Naive thymus-derived CD4-positive, alpha-beta T cell (primary cell): ENCODE measurements around the gene BEAN1. TPM values are rescaled to one million over a fixed set of nuclear protein-coding genes. Genes with fewer than 3 reads are reported as not detected.

Source experiments
- ATAC-seq: fragments of 150-1000 bp; cut with Tn5 transposase; 2 replicates; pipeline ENCODE4 v1.10.0; 2021; ENCODE audit warnings: mild to moderate bottlenecking, moderate library complexity
- CTCF ChIA-PET: fragments of 350-600 bp; sonication (Branson Sonifier 250); formaldehyde crosslinking; loops from one replicate; lab custom pipeline; 2021; ENCODE audit warnings: antibody characterized with exemption; lab: Charles Lee
- POLR2A ChIA-PET: fragments of 350-600 bp; sonication (Branson Sonifier 250); formaldehyde crosslinking; loops from one replicate; lab custom pipeline; 2021; ENCODE audit warnings: antibody characterized with exemption, inconsistent platforms; lab: Charles Lee
- DNase-seq, 9 donors: peaks; one replicate each; pipeline versions ENCODE4 v3.0.0 to v3.0.0-alpha.2; 2020 to 2022; ENCODE audit warnings: mixed read lengths in 1 of 9
- H3K27ac ChIP-seq: one replicate; pipeline ENCODE4 v1.7.0; 2013; ENCODE audit warnings: mild to moderate bottlenecking, low read depth, low read length, moderate library complexity
- H3K27me3 ChIP-seq, 2 donors: one replicate each; pipeline ENCODE4 v1.7.0; 2013; ENCODE audit warnings: low read length in 2 of 2, mild to moderate bottlenecking in 2 of 2, moderate library complexity in 2 of 2; ENCODE audit not compliant: control insufficient read depth in 2 of 2, insufficient read depth in 2 of 2
- H3K36me3 ChIP-seq, 3 experiments: 1 replicate in 2 of 3; 2 replicates in 1 of 3; pipeline ENCODE4 v1.7.0; 2013; ENCODE audit warnings: low read length in 3 of 3, mild to moderate bottlenecking in 3 of 3, moderate library complexity in 1 of 3; ENCODE audit not compliant: insufficient read depth in 3 of 3, control insufficient read depth in 2 of 3
- H3K4me1 ChIP-seq, 2 donors: one replicate each; pipeline ENCODE4 v1.7.0; 2013; ENCODE audit warnings: low read length in 2 of 2, mild to moderate bottlenecking in 2 of 2, moderate library complexity in 1 of 2; ENCODE audit not compliant: control insufficient read depth in 2 of 2, insufficient read depth in 2 of 2
- H3K4me3 ChIP-seq: 2 replicates; pipeline ENCODE4 v1.7.0; 2013; ENCODE audit warnings: mild to moderate bottlenecking, low read length
- H3K9me3 ChIP-seq, 3 experiments: 1 replicate in 2 of 3; 2 replicates in 1 of 3; pipeline ENCODE4 v1.7.0; 2013; ENCODE audit warnings: low read length in 3 of 3; ENCODE audit not compliant: control insufficient read depth in 2 of 3
- H3K27ac Mint-ChIP-seq, 9 donors: one replicate each; pipeline ENCODE4 v1.8.0; 2020 to 2022; ENCODE audit warnings: mixed read lengths in 9 of 9, mild to moderate bottlenecking in 8 of 9, moderate library complexity in 5 of 9, inconsistent platforms in 2 of 9
- H3K27me3 Mint-ChIP-seq, 5 donors: one replicate each; pipeline ENCODE4 v1.8.0; 2021 to 2022; ENCODE audit warnings: mixed read lengths in 5 of 5, mild to moderate bottlenecking in 1 of 5
- H3K36me3 Mint-ChIP-seq, 5 donors: one replicate each; pipeline ENCODE4 v1.8.0; 2020 to 2022; ENCODE audit warnings: mixed read lengths in 5 of 5, mild to moderate bottlenecking in 3 of 5, inconsistent platforms in 1 of 5
- H3K4me1 Mint-ChIP-seq, 7 donors: one replicate each; pipeline ENCODE4 v1.8.0; 2020 to 2022; ENCODE audit warnings: mixed read lengths in 7 of 7, mild to moderate bottlenecking in 3 of 7, inconsistent platforms in 1 of 7
- H3K4me3 Mint-ChIP-seq, 10 donors: one replicate each; pipeline ENCODE4 v1.8.0; 2020 to 2022; ENCODE audit warnings: mild to moderate bottlenecking in 10 of 10, mixed read lengths in 10 of 10, moderate library complexity in 6 of 10, inconsistent platforms in 2 of 10
- H3K9me3 Mint-ChIP-seq, 11 donors: one replicate each; pipeline ENCODE4 v1.8.0; 2020 to 2022; ENCODE audit warnings: mixed read lengths in 11 of 11, mild to moderate bottlenecking in 4 of 11, inconsistent platforms in 1 of 11, moderate library complexity in 1 of 11
- intact Hi-C, 2 donors: fragments of 100-400 bp; cut with micrococcal nuclease; formaldehyde crosslinking; loops; one replicate each; pipeline ENCODE4 v1.15.1; 2023
- polyA plus RNA-seq, 2 donors: library from polyadenylated mRNA; unstranded; fragments of 300-500 nt; fragmentation: Illumina TruSeq; gene quantifications; one replicate each; pipeline ENCODE4 v1.2.3, GENCODE V29; 2021
- total RNA-seq, 6 experiments: library from RNA in 5 of 6; stranded (reverse) in 5 of 6; gene quantifications; 1 replicate in 5 of 6; 2 replicates in 1 of 6; pipeline ENCODE4 v1.2.3 and lab custom pipeline; 2021 to 2026

Gene BEAN1
- total and polyA plus RNA-seq, 7 experiments from 2014 or later = not detected

DNA sequence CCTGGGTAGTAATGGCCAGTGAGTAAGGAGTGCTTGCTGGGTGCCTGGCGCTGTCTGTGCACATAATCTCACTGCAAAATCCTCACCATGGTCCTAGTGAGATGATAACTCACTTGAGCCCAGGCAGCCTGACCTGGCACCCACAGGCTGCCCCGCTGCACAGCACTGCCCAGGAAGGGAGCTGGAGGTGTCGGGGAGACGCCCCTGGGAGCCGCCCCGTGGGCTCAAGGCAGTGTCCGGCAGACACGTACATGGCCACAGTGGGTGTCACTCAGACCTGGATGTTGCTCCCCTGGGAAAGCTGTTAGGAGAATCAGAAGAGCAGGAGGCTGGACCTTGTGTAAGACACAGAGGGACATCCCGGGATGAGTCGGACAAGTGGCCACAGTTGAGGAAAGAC lies 44.2 kb downstream of the BEAN1 start:
- no peak for DNase-seq
- H3K4me1 ChIP-seq = peaks cover 11 to 16% of the 10 kb centered on the region in 2 donors
- peaks cover 0 to 3% (median 0%) of the 10 kb centered on the region in 11 donors for H3K9me3 Mint-ChIP-seq
- no peak overlapping the region for H3K27ac ChIP-seq
- no peak overlapping the region for H3K27ac Mint-ChIP-seq
- CTCF ChIA-PET = interaction anchor here (0.6 kb wide), 1 partner anchor 90 kb away, joined by 3 read pairs; no protein-coding TSS in a partner anchor
- H3K27me3 ChIP-seq = no peaks in the 10 kb centered on the region
- ATAC-seq = no peak
- H3K9me3 ChIP-seq = no peaks in the 10 kb centered on the region
- no peaks in the 10 kb centered on the region for H3K36me3 ChIP-seq
- peaks cover 13 to 24% (median 19%) of the 10 kb centered on the region in 7 donors for H3K4me1 Mint-ChIP-seq
- peaks cover 0 to 2% (median 0%) of the 10 kb centered on the region in 5 donors for H3K36me3 Mint-ChIP-seq
- intact Hi-C loops = no loop called here
- POLR2A ChIA-PET = no interaction called here
- H3K4me3 ChIP-seq = no peak overlapping the region
- peaks cover 0 to 24% (median 9%) of the 10 kb centered on the region in 5 donors for H3K27me3 Mint-ChIP-seq
- H3K4me3 Mint-ChIP-seq = no peak overlapping the region

DNA sequence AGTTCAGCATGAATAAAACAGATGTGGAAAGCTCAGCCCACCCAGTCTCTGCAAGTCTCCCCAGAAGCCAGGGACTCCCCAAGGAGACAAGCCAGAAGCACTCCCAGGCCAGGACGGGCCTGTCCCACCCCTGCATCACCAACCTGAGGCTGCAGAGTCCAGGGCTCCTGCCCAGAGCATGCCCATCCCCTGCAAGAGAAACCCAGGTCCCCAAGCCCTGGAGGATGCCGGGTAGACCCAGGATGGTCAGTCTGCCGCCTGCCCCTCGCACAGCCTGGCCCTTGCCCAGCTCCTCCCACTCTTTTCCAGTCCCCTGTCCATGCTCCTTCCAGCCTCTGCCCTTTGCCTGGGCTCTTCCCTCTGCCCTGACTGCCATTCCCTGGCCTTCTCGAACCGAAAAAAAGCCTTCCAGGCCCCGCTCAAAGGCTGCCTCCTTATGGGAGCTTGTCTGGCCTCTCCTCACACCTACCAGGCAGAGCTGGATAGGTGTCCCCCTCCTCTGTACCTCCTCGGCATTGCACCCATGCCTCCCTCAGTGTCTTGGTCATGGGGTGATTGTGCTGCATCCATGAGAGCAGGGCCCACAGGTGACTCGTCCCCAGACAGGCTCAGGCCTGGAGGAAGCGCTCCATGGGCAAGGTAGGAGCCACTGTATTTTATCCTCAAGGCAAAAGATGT lies 44.8 kb downstream of the BEAN1 start:
- Histone ChIP-seq H3K27ac (no peak overlapping the region), H3K9me3 (no peaks in the 10 kb centered on the region), H3K36me3 (no peaks in the 10 kb centered on the region), H3K27me3 (no peaks in the 10 kb centered on the region), H3K4me3 (no peak overlapping the region), H3K4me1 (peaks cover 13 to 16% of the 10 kb centered on the region in 2 donors)
- Mint-ChIP-seq H3K4me3 (no peak overlapping the region), H3K27me3 (peaks cover 0 to 19% (median 4%) of the 10 kb centered on the region in 5 donors), H3K4me1 (peaks cover 13 to 24% (median 20%) of the 10 kb centered on the region in 7 donors), H3K36me3 (no peaks in the 10 kb centered on the region), H3K27ac (peak overlapping the region in 1 of 9 donors; percentile 43), H3K9me3 (peaks cover 0 to 2% (median 0%) of the 10 kb centered on the region in 11 donors)
- ChIA-PET POLR2A (no interaction called here), CTCF (interaction anchor here (1.0 kb wide), 1 partner anchor 66 kb away, joined by 3 read pairs; no protein-coding TSS in a partner anchor)
- ATAC-seq = no peak
- intact Hi-C loops = no loop called here
- DNase-seq = no peak

DNA sequence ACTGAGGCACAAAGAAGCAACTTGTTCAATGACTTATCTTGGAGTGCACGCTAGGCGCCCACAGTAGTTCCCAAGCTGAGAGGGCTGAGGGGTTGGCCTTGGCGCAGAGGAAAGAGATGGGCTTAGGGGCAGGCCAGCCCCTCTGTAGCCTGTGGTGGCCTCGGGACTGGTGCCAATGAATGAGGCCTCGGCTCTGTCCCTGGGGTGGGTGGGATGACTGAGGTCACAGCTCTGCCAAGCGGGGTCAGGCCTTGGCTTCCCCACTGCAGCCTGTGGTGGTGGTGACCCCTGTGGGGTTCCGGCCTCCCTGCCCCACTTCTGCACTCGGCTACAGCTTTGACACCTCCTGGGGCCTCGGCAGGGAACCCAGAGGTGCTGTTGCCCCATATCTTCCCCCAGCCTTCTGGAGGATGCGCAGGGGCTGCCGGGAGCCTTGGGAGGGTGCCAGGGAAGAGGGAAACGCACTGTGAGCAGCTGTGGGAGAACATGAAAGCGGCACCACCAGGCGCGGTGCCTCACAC lies 46.0 kb downstream of the BEAN1 start:
- DNase-seq = no peak
- no peak for ATAC-seq
- H3K36me3 ChIP-seq = no peaks in the 10 kb centered on the region
- H3K27ac Mint-ChIP-seq = peak overlapping the region in 1 of 9 donors; percentile 20
- H3K36me3 Mint-ChIP-seq = no peaks in the 10 kb centered on the region
- H3K27ac ChIP-seq = no peak overlapping the region
- H3K4me3 ChIP-seq = no peak overlapping the region
- peaks cover 13 to 24% (median 22%) of the 10 kb centered on the region in 7 donors for H3K4me1 Mint-ChIP-seq
- intact Hi-C loops = no loop called here
- ChIA-PET POLR2A (interaction anchor here (1.7 kb wide), 1 partner anchor 79 kb away, joined by 4 read pairs; the partner anchor contains the start of gene CKLF), CTCF (interaction anchor here (0.9 kb wide), 1 partner anchor 10 kb away, joined by 3 read pairs; no protein-coding TSS in a partner anchor)
- peaks cover 0 to 13% (median 0%) of the 10 kb centered on the region in 5 donors for H3K27me3 Mint-ChIP-seq
- no peaks in the 10 kb centered on the region for H3K27me3 ChIP-seq
- no peaks in the 10 kb centered on the region for H3K9me3 ChIP-seq
- H3K9me3 Mint-ChIP-seq = peaks cover 0 to 2% (median 0%) of the 10 kb centered on the region in 11 donors
- no peak overlapping the region for H3K4me3 Mint-ChIP-seq
- H3K4me1 ChIP-seq = peaks cover 13 to 16% of the 10 kb centered on the region in 2 donors

DNA sequence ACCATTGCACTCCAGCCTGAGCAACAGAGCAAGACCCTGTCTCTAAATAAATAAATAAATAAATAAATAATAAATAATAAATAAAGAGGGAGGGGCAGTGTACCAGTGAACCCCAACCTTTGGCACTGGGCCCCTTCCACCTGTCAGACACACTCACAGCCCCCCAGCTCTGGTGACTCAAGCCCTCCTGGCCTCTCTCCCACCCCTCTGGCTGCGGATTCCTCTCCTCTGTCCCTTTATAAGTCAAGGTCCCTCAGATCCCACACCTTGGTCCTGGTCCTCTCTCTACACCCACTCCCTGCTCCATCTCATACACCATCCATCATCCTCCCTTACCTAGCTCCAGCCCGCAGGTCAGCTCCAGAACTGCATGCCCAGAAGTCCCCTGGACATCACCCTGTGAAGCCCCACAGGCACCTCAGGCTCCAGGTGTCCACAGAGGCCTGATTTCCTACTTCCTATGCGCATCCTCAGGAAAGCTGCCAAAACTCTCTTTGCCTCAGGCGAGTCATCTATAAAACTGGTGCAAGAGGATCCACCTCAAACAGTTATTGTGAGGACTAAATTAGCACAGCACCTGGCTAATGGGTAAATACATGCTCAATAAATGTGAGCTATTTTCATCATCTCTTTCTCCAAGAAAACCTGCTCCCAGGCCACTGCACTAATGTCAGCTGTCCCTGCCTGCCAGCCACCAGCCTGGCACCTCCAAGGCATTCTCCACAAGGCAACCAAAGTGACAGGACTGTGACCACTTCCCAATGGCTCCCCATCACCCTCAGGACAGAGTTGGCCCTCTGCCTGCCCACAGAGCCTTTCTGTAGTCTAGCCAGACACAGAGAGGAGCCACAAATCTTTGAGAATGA lies 46.8 kb downstream of the BEAN1 start:
- H3K9me3 ChIP-seq = no peaks in the 10 kb centered on the region
- peaks cover 0 to 2% (median 0%) of the 10 kb centered on the region in 11 donors for H3K9me3 Mint-ChIP-seq
- intact Hi-C loops = loop anchor here in 1 of 2 donors (1.0 kb wide), 1 partner anchor 66 kb away; no protein-coding TSS in a partner anchor
- CTCF ChIA-PET = interaction anchor here (0.9 to 3.5 kb wide), 4 partner anchors 9 to 115 kb away, joined by 3 to 15 read pairs (median 4); no protein-coding TSS in a partner anchor
- H3K4me3 Mint-ChIP-seq = peak overlapping the region in 1 of 10 donors; percentile 21
- H3K27me3 Mint-ChIP-seq = peaks cover 0 to 11% (median 0%) of the 10 kb centered on the region in 5 donors
- no peaks in the 10 kb centered on the region for H3K36me3 Mint-ChIP-seq
- POLR2A ChIA-PET = interaction anchor here (1.4 to 1.7 kb wide), 2 partner anchors 67 to 79 kb away, joined by 4 to 5 read pairs; partner anchors contain the start of gene CKLF
- H3K27ac ChIP-seq = peak overlapping the region; percentile 15
- H3K27me3 ChIP-seq = no peaks in the 10 kb centered on the region
- H3K4me1 ChIP-seq = peaks cover 17 to 20% of the 10 kb centered on the region in 2 donors
- H3K4me1 Mint-ChIP-seq = peaks cover 13 to 32% (median 28%) of the 10 kb centered on the region in 7 donors
- ATAC-seq = no peak
- peak overlapping the region in 8 of 9 donors; percentile 32 to 91 (median 73) for H3K27ac Mint-ChIP-seq
- DNase-seq = no peak
- no peaks in the 10 kb centered on the region for H3K36me3 ChIP-seq
- no peak overlapping the region for H3K4me3 ChIP-seq

DNA sequence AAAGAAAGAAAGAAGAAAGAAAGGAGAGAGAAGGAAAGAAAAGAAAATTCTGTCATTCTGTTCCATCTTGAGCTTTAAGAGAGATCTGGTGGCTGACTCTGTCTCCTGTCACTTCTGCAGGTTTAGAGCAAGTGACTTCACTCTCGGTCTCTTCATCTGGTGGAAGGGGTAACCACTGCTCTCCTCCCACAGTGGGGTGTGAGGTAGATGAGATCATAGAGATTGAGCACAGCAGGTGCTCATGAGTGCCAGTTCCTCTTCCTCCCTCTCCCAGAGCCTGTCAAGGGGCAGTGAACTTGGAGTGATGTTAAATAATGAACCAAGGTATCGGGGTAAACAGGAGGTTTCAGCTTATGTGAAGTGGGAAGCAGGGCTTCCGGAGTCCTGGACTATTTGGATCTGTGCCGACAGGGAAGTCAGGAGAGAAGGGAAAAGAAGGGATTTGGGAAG lies 47.7 kb downstream of the BEAN1 start:
- POLR2A ChIA-PET = interaction anchor here (0.6 to 1.7 kb wide), 4 partner anchors 47 to 78 kb away, joined by 4 to 5 read pairs (median 4); partner anchors contain the start of gene CKLF
- ATAC-seq = peak; percentile 85
- H3K27ac ChIP-seq = peak overlapping the region; percentile 47

More for the DNA sequence above, 47.7 kb downstream of the BEAN1 start:
- Histone ChIP-seq H3K36me3 (no peaks in the 10 kb centered on the region), H3K27me3 (no peaks in the 10 kb centered on the region), H3K9me3 (no peaks in the 10 kb centered on the region), H3K4me1 (peaks cover 21 to 28% of the 10 kb centered on the region in 2 donors), H3K4me3 (no peak overlapping the region)
- H3K4me1 Mint-ChIP-seq = peaks cover 13 to 35% (median 32%) of the 10 kb centered on the region in 7 donors
- H3K27ac Mint-ChIP-seq = peak overlapping the region; percentile 71 to 94 (median 86)
- peak in 8 of 9 donors; percentile 49 to 76 (median 65) for DNase-seq
- H3K27me3 Mint-ChIP-seq = peaks cover 0 to 5% (median 0%) of the 10 kb centered on the region in 5 donors
- H3K36me3 Mint-ChIP-seq = no peaks in the 10 kb centered on the region
- CTCF ChIA-PET = interaction anchor here (0.7 to 3.5 kb wide), 6 partner anchors 66 to 115 kb away, joined by 3 to 15 read pairs (median 5); partner anchors contain the start of gene CKLF
- H3K9me3 Mint-ChIP-seq = peaks cover 0 to 2% (median 0%) of the 10 kb centered on the region in 11 donors
- peak overlapping the region in 9 of 10 donors; percentile 7 to 55 (median 36) for H3K4me3 Mint-ChIP-seq
- intact Hi-C loops = loop anchor here (1.0 to 5.0 kb wide), 2 partner anchors 66 to 398 kb away; no protein-coding TSS in a partner anchor
